Measurements from ENCODE around the gene PTPRG.

DNA sequence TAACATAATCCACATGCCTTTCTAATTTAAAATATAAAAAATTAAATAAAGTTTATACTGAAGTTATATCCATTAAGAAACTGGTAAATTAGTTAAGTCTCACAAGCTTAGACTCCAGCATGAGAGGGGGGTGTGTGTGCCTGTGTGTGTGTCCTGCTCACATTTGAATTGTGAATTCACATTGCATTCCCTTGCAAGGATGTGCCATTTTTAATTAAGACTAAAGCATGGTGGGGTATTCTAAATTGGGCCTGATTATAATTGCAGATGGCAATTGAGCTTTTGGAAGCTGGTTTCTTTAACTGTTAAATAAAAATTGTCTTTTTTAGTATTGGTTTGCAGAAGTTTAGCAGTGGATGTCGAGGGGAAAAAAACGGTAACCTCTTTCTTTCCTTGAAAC lies 56.9 kb downstream of the PTPRG start:
- TF ChIP-seq EP300 (IDR thresholded peaks at IDR 0.05; ENCODE audit: borderline replicate concordance in 1 of 2, control insufficient read depth in 1 of 2, low read depth in 2 of 2, low read length in 2 of 2) = no peak
- TF ChIP-seq ELK1 (IDR thresholded peaks at IDR 0.05; ENCODE audit: low read depth, low read length) = no peak
